ENCODE measurements around the gene IFI6. TPM values are rescaled to one million over a fixed set of nuclear protein-coding genes. Genes with fewer than 3 reads are reported as not detected.
A peak's percentile ranks its signal among the peaks of the same experiment; 100 is the strongest.
"Not testable (repeated sequence)": the region's sequence is repeated elsewhere in the genome, so short reads cannot be mapped to it uniquely, and the experiment has no call there.

IFI6 gene
- total RNA-seq, 1 donor from 2014 or later = 32.4 TPM

GRCh38 chr1:27634177-27634984 is 37.6 kb downstream of the IFI6 start:
- peak; percentile 89 for DNase-seq (ENCODE audit: low spot score)
- intact Hi-C loops (cut with DNase I) = no loop called here

GRCh38 chr1:27633640-27634176 is 38.3 kb downstream of the IFI6 start:
- DNase-seq (ENCODE audit: low spot score) = no peak
- intact Hi-C loops (cut with DNase I) = no loop called here

GRCh38 chr1:27633298-27633610 is 38.7 kb downstream of the IFI6 start:
- intact Hi-C loops (cut with DNase I) = no loop called here
- no peak for DNase-seq (ENCODE audit: low spot score)

GRCh38 chr1:27632387-27633297 is 39.4 kb downstream of the IFI6 start:
- intact Hi-C loops (cut with DNase I) = no loop called here
- DNase-seq (ENCODE audit: low spot score) = peak; percentile 80

GRCh38 chr1:27630859-27631491 is 41.0 kb downstream of the IFI6 start:
- intact Hi-C loops (cut with DNase I) = no loop called here
- no peak for DNase-seq (ENCODE audit: low spot score)

GRCh38 chr1:27628712-27629111 is 43.3 kb downstream of the IFI6 start:
- intact Hi-C loops (cut with DNase I) = no loop called here
- no peak for DNase-seq (ENCODE audit: low spot score)

DNA sequence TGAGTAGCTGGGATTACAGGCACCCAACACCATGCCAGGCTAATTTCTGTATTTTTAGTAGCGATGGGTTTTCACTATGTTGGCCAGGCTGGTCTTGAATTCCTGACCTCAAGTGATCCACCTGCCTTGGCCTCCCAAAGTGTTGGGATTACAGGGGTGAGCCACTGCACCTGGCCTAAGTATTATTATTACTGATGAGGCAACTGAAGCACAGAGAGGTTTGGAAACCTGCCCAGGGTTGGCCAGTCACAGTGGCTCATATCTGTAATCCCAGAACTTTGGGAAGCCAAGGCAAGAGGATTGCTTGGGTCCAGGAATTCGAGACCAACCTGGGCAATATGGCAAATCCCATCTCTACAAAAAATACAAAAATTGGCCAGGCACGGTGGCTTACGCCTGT is 44.3 kb downstream of the IFI6 start:
- intact Hi-C loops (cut with DNase I); DNase-seq (ENCODE audit: low spot score): not testable (repeated sequence)

- DNase-seq (ENCODE audit: low spot score) = no peak
Measured at GRCh38 chr1:27627061-27627460, 44.9 kb downstream of the IFI6 start.

GRCh38 chr1:27626031-27626935 is 45.7 kb downstream of the IFI6 start:
- DNase-seq (ENCODE audit: low spot score) = peak; percentile 83
- intact Hi-C loops (cut with DNase I) = no loop called here

More at GRCh38 chr1:27627061-27627460, 44.9 kb downstream of the IFI6 start:
- intact Hi-C loops (cut with DNase I) = no loop called here

- intact Hi-C loops (cut with DNase I) = no loop called here
- no peak for DNase-seq (ENCODE audit: low spot score)
Measured at GRCh38 chr1:27624467-27625178, 47.4 kb downstream of the IFI6 start.

- no peak for DNase-seq (ENCODE audit: low spot score)
- intact Hi-C loops (cut with DNase I) = no loop called here
Measured at GRCh38 chr1:27623327-27624212, 48.4 kb downstream of the IFI6 start.

DNA sequence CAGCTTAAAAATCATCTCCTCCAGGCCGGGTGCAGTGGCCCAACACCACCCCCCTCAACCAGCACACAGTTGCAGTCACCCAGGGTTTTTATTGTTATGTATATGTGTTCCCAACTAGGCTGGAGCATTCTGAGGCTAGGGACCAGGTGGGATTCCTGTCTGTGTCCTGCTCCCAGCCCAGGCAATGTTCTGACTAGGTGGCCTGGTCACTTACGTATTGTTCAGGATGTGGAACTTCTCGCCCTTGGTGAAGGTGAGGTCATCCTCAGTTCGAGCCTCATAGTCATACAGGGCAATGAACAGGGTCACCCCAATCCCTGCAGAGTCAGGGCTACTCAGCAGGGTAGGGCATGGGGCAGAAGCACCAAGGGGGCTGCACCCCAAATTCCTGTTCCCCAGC is 49.2 kb downstream of the IFI6 start:
- DNase-seq (ENCODE audit: low spot score) = no peak
- intact Hi-C loops (cut with DNase I) = no loop called here

DNA sequence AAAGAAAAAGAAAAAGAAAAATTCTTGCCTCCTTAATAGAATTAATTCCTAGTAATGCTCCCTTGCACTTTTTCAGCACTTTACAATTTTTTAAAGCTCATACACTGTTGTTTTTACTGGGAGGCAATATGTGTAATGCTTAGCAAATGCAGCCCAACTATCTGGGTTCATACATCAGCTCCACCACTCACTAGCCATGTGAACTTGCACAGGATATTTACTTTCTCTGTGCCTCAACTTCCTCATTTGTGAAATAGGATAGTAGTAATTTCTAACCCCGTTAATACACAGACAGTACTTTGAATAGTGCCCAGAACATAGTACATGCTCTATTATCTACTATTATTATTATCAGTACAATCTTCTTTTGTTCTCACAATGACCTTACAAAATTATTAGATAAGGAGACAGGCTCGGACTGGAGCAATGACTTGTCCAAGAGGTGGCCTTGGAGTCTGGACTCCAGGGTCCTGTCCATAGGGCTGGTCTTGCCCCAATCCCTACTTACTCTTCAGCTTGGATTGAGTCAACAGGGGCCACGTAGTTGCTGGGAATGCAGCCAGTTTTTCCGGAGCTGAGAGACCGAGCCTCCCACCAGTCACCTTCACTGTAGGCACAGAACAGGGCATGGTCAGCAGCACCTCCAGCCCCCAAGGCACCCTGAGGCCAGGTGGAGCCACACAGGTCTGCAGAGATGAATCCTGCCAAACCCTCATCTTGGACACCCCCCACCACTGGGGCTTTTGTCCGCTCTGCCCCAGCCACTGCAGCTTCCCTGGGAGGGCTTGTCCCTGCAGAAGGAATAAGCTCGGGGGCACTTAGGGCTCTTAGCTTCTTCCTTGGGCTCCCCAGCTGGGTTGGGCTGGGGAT is 50.7 kb downstream of the IFI6 start:
- intact Hi-C loops (cut with DNase I) = no loop called here
- DNase-seq (ENCODE audit: low spot score) = no peak

DNA sequence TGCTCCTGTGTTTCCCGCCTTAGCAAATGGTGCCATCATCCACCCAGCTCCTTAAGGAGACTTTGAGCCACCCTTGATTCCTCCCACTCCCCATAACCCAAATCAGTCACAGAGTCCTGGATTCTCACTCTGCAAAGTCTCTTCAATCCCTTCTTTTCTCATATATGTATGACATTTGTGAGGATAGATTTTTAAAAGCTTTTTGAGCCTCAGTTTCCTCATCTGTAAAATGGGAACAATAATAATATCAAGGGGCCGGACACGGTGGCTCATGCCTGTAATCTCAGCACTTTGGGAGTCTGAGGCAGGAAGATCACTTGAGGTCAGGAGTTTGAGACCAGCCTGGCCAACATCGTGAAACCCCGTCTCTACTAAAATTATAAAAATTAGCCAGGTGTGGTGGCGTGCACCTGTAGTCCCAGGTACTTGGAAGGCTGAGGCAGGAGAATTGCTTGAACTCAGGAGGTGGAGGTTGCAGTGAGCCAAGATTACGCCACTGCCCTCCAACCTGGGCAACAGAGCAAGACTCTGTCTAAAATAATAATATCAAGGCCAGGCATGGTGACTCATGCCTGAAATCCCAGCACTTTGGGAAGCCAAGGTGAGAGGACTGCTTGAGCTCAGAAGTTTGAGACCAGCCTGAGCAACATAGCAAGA is 52.1 kb downstream of the IFI6 start:
- DNase-seq (ENCODE audit: low spot score); intact Hi-C loops (cut with DNase I): not testable (repeated sequence)

DNA sequence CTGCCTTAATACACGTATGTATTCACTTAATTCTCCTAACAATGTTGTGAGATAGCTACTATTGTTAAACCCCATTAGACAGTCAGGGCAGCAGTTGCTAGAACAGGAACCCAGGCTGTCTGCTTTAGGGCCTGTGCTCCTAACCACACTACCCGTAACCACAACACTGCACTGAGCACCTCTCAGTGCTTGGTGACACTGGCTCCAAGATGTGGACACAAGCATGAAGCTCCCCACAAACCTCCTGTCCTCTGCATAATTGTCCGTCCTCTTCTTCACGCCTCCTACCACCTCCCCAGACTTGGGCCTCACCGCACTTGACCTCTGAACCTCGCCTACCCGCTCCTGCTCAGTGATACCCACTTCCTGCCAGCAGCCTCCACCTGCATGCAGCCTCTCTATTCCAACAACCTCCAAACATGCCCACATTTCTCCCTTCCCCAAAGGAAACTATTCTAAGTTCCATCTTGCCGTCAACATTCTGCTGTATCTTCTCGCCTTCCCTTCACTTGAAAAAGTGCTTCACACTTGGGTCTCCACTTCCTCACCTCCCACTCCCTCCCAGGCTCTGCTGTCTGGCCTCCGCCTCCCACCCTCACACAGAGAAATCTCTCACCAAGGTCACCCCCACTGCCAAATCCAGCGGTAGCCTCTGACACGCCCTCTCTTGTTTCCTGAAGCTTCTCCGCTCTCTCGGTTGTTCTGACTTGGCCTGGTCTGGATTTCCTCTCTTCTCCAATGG is 53.5 kb downstream of the IFI6 start:
- intact Hi-C loops (cut with DNase I) = no loop called here
- no peak for DNase-seq (ENCODE audit: low spot score)

Measured in cardiac septum (tissue), 1 donor.